Stomach (tissue), 9 donors: ENCODE measurements around the gene GLDC. TPM values are rescaled to one million over a fixed set of nuclear protein-coding genes. Genes with fewer than 3 reads are reported as not detected.

Experiments
- DNase-seq, 2 donors: peaks; one replicate each; pipeline versions ENCODE4 v3.0.0 to v3.0.0-alpha.2; 2013 to 2019
- H3K27ac ChIP-seq, 5 donors: fragments of 200-600 bp in 4 of 5; sonication (generic) in 4 of 5; one replicate each; pipeline ENCODE4 v1.5.1; 2013 to 2019; ENCODE audit warnings: mild to moderate bottlenecking in 1 of 5, moderate library complexity in 1 of 5
- H3K27me3 ChIP-seq, 3 donors: fragments of 200-600 bp; sonication (generic); one replicate each; pipeline ENCODE4 v1.5.1; 2017 to 2019; ENCODE audit warnings: mixed run types in 1 of 3
- H3K36me3 ChIP-seq, 4 donors: fragments of 200-600 bp; sonication (generic); 1 replicate in 3 of 4; 2 replicates in 1 of 4; pipeline ENCODE4 v1.5.1; 2016 to 2019
- H3K4me1 ChIP-seq, 4 donors: fragments of 200-600 bp; sonication (generic); one replicate each; pipeline ENCODE4 v1.5.1; 2016 to 2019
- H3K4me3 ChIP-seq, 4 donors: fragments of 200-600 bp; sonication (generic) in 3 of 4; one replicate each; pipeline ENCODE4 v1.5.1; 2016 to 2019; ENCODE audit warnings: mild to moderate bottlenecking in 1 of 4
- H3K9me3 ChIP-seq, 4 donors: fragments of 200-600 bp; sonication (generic); one replicate each; pipeline ENCODE4 v1.5.1; 2016 to 2019
- EP300 ChIP-seq: sonication (generic); formaldehyde crosslinking; IDR thresholded peaks from one replicate; pipeline ENCODE4 v1.6.1; 2017; ENCODE audit warnings: antibody characterized with exemption
- POLR2A ChIP-seq, 4 donors: fragments of 450-650 bp; IDR thresholded peaks; one replicate each; pipeline ENCODE4 v1.6.1; 2016; ENCODE audit warnings: antibody characterized with exemption in 4 of 4, control low read depth in 2 of 4, mild to moderate bottlenecking in 1 of 4, moderate library complexity in 1 of 4
- POLR2AphosphoS5 ChIP-seq, 3 donors: sonication (generic); formaldehyde crosslinking; IDR thresholded peaks; one replicate each; pipeline ENCODE4 v1.6.1; 2016; ENCODE audit warnings: antibody characterized with exemption in 3 of 3
- WGBS, 5 donors: extraction: QIAGEN DNeasy Blood & Tissue Kit in 3 of 5; methylation state at CpG; one replicate each; pipeline versions ENCODE4 v1.1.5 to v1.1.7; 2013 to 2018; 5-methylcytosine and 5-hydroxymethylcytosine counted together
- intact Hi-C: fragments of 100-400 bp; cut with DNase I; formaldehyde crosslinking; loops from one replicate; pipeline ENCODE4 v1.15.1; 2023; ENCODE audit warnings: low total_unique reads
- polyA plus RNA-seq, 3 donors: library from polyadenylated mRNA; stranded (reverse); fragments of 200-250 nt; gene quantifications; one replicate each; pipeline ENCODE4 v1.2.3, GENCODE V29; 2013
- total RNA-seq, 5 donors: library from RNA; depleted of rRNA; stranded (reverse); fragments of >200 nt; gene quantifications; one replicate each; pipeline versions ENCODE4 v1.1.0 to v1.2.3, GENCODE V29; 2014 to 2016
- TF ChIP-seq, protein P1 (sequence below), 7 experiments: fragments of 450-650 bp in 4 of 7; fragments of 200-600 bp in 3 of 7; sonication (generic) in 3 of 7; IDR thresholded peaks; one replicate each; pipeline ENCODE4 v1.5.1; 2016 to 2019; ENCODE audit warnings: antibody characterized with exemption in 7 of 7, control low read depth in 2 of 7, mild to moderate bottlenecking in 1 of 7
- donor health status: healthy with polysubstance abuse.
- donor health status: Bipolar disorder and iron deficiency.
- donor health status: healthy.

Gene GLDC
- total and polyA plus RNA-seq, 8 donors, result 0.31 to 3.7 (median 1.3) TPM; not detected in 4

DNA sequence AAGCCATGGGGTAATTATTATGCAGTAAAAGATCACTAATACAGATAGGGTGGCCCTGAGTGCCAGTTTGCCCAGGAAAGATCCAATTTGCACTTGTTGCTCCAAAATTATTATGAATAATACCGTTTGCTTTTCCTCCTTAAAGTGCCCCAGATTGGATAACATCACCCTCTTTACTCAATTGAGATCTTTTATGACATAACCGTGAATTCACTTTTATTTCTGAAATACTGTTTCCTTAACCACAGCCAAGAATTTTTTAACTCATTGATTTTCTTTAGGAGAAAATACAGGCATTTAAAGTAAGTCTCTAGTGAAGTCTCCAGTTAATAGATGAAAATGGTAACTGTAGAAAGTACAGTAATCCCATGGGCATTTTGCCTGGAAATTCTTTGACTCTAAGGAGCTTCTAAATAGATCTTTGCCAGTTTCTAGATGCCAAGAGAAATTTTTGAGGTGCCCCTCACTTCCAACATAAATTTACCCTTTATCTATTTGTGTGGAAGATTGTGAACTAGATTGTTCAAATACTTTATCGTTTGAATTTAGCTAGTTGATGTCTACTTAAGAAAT lies 133.4 kb downstream of the GLDC start:
- no peak for DNase-seq
- Histone ChIP-seq H3K27ac (no peak overlapping the region), H3K4me3 (no peak overlapping the region), H3K9me3 (no peaks in the 10 kb centered on the region), H3K27me3 (no peaks in the 10 kb centered on the region), H3K4me1 (no peaks in the 10 kb centered on the region), H3K36me3 (peaks cover 4 to 18% (median 8%) of the 10 kb centered on the region in 4 donors)
- 59 to 78% (median 77%) methylated on average over 3 of the region's 3 CpGs for WGBS, 5 donors
- TF ChIP-seq POLR2A (IDR thresholded peaks at IDR 0.05) (no peak), POLR2AphosphoS5 (IDR thresholded peaks at IDR 0.05) (no peak), EP300 (no peak)
- TF ChIP-seq, protein P1, sequence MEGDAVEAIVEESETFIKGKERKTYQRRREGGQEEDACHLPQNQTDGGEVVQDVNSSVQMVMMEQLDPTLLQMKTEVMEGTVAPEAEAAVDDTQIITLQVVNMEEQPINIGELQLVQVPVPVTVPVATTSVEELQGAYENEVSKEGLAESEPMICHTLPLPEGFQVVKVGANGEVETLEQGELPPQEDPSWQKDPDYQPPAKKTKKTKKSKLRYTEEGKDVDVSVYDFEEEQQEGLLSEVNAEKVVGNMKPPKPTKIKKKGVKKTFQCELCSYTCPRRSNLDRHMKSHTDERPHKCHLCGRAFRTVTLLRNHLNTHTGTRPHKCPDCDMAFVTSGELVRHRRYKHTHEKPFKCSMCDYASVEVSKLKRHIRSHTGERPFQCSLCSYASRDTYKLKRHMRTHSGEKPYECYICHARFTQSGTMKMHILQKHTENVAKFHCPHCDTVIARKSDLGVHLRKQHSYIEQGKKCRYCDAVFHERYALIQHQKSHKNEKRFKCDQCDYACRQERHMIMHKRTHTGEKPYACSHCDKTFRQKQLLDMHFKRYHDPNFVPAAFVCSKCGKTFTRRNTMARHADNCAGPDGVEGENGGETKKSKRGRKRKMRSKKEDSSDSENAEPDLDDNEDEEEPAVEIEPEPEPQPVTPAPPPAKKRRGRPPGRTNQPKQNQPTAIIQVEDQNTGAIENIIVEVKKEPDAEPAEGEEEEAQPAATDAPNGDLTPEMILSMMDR (IDR thresholded peaks at IDR 0.05), result no peak
- intact Hi-C loops, result no loop called here

DNA sequence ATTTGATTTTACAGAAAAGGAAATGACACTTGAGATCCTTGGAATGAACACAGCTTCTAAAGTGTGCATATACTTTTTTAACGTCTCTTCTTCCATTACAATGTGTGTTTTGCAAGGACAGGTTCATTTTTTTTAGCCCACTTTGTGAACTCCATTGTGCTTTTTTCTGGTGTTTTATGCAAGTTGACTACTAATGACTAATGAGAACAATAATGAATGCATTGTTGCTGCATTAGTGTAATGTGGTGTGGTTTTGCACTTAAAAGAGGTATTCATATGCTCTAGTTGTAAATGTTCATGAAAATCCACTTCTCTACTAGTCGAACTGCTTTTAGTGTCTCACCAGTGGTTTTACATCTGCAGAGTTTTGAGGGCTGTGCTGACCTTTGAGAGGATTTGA lies 139.0 kb downstream of the GLDC start:
- intact Hi-C loops, result no loop called here
- no peaks in the 10 kb centered on the region for H3K27me3 ChIP-seq
- H3K4me3 ChIP-seq, result no peak overlapping the region
- DNase-seq, result no peak
- H3K4me1 ChIP-seq, result no peaks in the 10 kb centered on the region
- TF ChIP-seq POLR2AphosphoS5 (IDR thresholded peaks at IDR 0.05), result no peak
- TF ChIP-seq POLR2A (IDR thresholded peaks at IDR 0.05), result no peak
- TF ChIP-seq, protein P1 (IDR thresholded peaks at IDR 0.05), result no peak
- no peak for TF ChIP-seq EP300
- H3K27ac ChIP-seq, result no peak overlapping the region
- peaks cover 17 to 68% (median 62%) of the 10 kb centered on the region in 4 donors for H3K36me3 ChIP-seq
- no peaks in the 10 kb centered on the region for H3K9me3 ChIP-seq
- WGBS, 5 donors, result 87 to 93% (median 89%) methylated on average over 2 of the region's 2 CpGs

DNA sequence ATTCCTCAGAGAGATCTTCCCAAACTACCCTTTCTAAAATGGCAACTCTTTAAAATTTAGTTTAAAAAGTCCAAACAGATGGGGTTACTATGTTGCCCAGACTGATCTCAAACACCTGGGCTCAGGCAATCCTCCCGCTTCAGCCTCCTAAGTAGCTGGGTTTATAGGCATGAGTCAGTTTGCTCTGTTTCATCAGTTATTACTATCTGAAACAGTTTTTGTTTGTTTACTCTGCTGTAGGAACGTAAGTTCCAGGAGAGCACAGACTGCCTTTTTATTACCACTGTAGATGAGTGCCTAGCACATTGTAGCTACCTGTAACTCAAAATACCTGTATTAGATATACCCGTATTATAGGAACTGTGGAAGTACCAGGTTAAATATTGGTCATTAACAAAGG lies 143.1 kb downstream of the GLDC start:
- Histone ChIP-seq H3K36me3 (peaks cover 34 to 100% (median 95%) of the 10 kb centered on the region in 4 donors), H3K4me1 (no peaks in the 10 kb centered on the region), H3K27ac (no peak overlapping the region), H3K27me3 (no peaks in the 10 kb centered on the region), H3K9me3 (no peaks in the 10 kb centered on the region), H3K4me3 (no peak overlapping the region)
- no peak for TF ChIP-seq EP300
- no peak for TF ChIP-seq POLR2AphosphoS5 (IDR thresholded peaks at IDR 0.05)
- TF ChIP-seq POLR2A (IDR thresholded peaks at IDR 0.05), result no peak
- TF ChIP-seq, protein P1 (IDR thresholded peaks at IDR 0.05), result no peak
- no peak for DNase-seq
- intact Hi-C loops, result no loop called here
- 79 to 85% (median 84%) methylated on average over 3 of the region's 3 CpGs for WGBS, 5 donors

DNA sequence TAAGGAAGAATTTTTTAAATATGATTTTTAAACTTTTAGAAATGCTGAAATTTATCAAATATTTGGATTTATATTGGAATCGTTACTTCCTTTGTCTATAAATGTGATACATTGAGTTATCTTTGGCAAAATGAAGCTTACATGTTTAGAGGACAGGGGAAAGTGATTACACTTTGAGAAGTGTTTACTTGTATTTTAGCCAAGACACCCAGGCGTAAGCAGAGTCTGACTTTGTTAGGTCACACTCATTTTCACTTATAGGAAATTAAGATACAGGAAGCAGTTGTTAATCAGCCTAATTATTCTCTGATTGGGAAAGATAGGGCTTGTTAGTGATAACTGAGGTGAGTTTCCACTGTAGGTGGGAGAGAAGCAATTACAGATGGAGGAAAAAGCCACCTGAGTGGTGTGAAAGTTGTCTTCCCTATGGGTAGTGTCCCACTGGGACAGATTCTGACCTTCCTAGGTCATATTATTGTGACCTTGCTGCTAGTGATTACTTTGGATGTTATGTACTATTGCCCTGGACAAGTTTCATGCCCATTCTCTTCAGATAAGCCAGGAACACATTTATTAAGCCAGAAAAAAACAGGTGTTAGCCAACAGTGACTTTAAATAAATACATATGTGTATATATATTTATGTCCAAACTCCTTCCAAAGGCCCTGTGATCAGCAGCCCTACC lies 143.9 kb downstream of the GLDC start:
- intact Hi-C loops, result no loop called here
- H3K36me3 ChIP-seq, result peaks cover 40 to 100% (median 95%) of the 10 kb centered on the region in 4 donors
- no peak overlapping the region for H3K27ac ChIP-seq
- DNase-seq, result no peak
- H3K9me3 ChIP-seq, result no peaks in the 10 kb centered on the region
- H3K4me3 ChIP-seq, result no peak overlapping the region
- TF ChIP-seq, protein P1 (IDR thresholded peaks at IDR 0.05), result no peak
- TF ChIP-seq EP300 (no peak), POLR2A (IDR thresholded peaks at IDR 0.05) (no peak), POLR2AphosphoS5 (IDR thresholded peaks at IDR 0.05) (no peak)
- H3K27me3 ChIP-seq, result no peaks in the 10 kb centered on the region
- 58 to 75% (median 71%) methylated on average over 2 of the region's 2 CpGs for WGBS, 5 donors
- no peaks in the 10 kb centered on the region for H3K4me1 ChIP-seq
